DND-41 (cell line): ENCODE results near the gene IPO7.

Source experiments
- ATAC-seq: fragments of 200-7000 bp; cut with Tn5 transposase; 3 replicates; pipeline ENCODE4 v1.9.1; 2021; ENCODE audit warnings: low read depth; ENCODE audit not compliant: insufficient read depth
- DNase-seq: peaks from one replicate; pipeline ENCODE4 v3.0.0-alpha.2; 2020
- H2AFZ ChIP-seq: 2 replicates; pipeline ENCODE4 v1.6.0; 2012; ENCODE audit warnings: low read depth, low read length
- H3K27ac ChIP-seq: 2 replicates; pipeline ENCODE4 v1.5.1; 2012; ENCODE audit warnings: low read length, inconsistent platforms
- H3K27me3 ChIP-seq: fragments of 200-600 bp; sonication (generic); 2 replicates; pipeline ENCODE4 v1.6.0; 2012; ENCODE audit warnings: low read length, mild to moderate bottlenecking, inconsistent platforms; ENCODE audit not compliant: insufficient read depth, poor library complexity
- H3K36me3 ChIP-seq: 2 replicates; pipeline ENCODE4 v1.5.1; 2012; ENCODE audit warnings: low read length, inconsistent platforms; ENCODE audit not compliant: insufficient read depth
- H3K4me1 ChIP-seq: 2 replicates; pipeline ENCODE4 v1.5.1; 2012; ENCODE audit warnings: mild to moderate bottlenecking, low read length; ENCODE audit not compliant: insufficient read depth
- H3K4me2 ChIP-seq: 2 replicates; pipeline ENCODE4 v1.6.0; 2012; ENCODE audit warnings: mild to moderate bottlenecking, moderate library complexity, low read length, inconsistent platforms; ENCODE audit not compliant: insufficient read depth
- H3K4me3 ChIP-seq, 2 experiments: fragments of 200-600 bp in 1 of 2; shearing (Covaris generic) in 1 of 2; 2 replicates each; pipeline ENCODE4 v1.5.1; 2012 to 2016; ENCODE audit warnings: inconsistent platforms in 2 of 2, low read length in 2 of 2, mild to moderate bottlenecking in 2 of 2, low read depth in 1 of 2, moderate library complexity in 1 of 2
- H3K79me2 ChIP-seq: 2 replicates; pipeline ENCODE4 v1.6.0; 2012; ENCODE audit warnings: low read length, inconsistent platforms; ENCODE audit not compliant: insufficient read depth
- H3K9ac ChIP-seq: 2 replicates; pipeline ENCODE4 v1.6.0; 2012; ENCODE audit warnings: low read depth, mild to moderate bottlenecking, inconsistent platforms, low read length, moderate library complexity
- H3K9me3 ChIP-seq: 2 replicates; pipeline ENCODE4 v1.5.1; 2012; ENCODE audit warnings: low read length, moderate library complexity, mild to moderate bottlenecking, inconsistent platforms; ENCODE audit not compliant: insufficient read depth, severe bottlenecking
- H4K20me1 ChIP-seq: 2 replicates; pipeline ENCODE4 v1.6.0; 2012; ENCODE audit warnings: low read length; ENCODE audit not compliant: insufficient read depth
- EZH2 ChIP-seq: IDR thresholded peaks from 3 replicates; pipeline ENCODE4 v1.6.1; 2012; ENCODE audit warnings: borderline replicate concordance, low read depth, mild to moderate bottlenecking, moderate library complexity, low read length, inconsistent platforms; ENCODE audit not compliant: severe bottlenecking
- TF ChIP-seq, protein P1 (sequence below): IDR thresholded peaks from 2 replicates; pipeline ENCODE4 v1.5.1; 2012; ENCODE audit warnings: borderline replicate concordance, low read length, moderate library complexity, mild to moderate bottlenecking; ENCODE audit not compliant: poor library complexity, severe bottlenecking; ENCODE audit errors: extremely low read depth

Gene IPO7

GRCh38 chr11:9470765-9471164 lies 86.3 kb downstream of the IPO7 start:
- Histone ChIP-seq H2AFZ (no peak overlapping the region), H3K9me3 (no peaks in the 10 kb centered on the region), H3K79me2 (peaks cover 39% of the 10 kb centered on the region), H3K9ac (no peak overlapping the region), H3K27ac (no peak overlapping the region), H3K27me3 (no peaks in the 10 kb centered on the region), H3K36me3 (peaks cover 26% of the 10 kb centered on the region), H4K20me1 (no peaks in the 10 kb centered on the region), H3K4me2 (no peak overlapping the region), H3K4me1 (no peaks in the 10 kb centered on the region), H3K4me3 (no peak overlapping the region)
- DNase-seq, result no peak
- no peak for TF ChIP-seq EZH2
- ATAC-seq, result no peak

- ATAC-seq, result no peak
- DNase-seq, result no peak
- Histone ChIP-seq H3K36me3 (peaks cover 32% of the 10 kb centered on the region), H4K20me1 (no peaks in the 10 kb centered on the region), H3K79me2 (peaks cover 18% of the 10 kb centered on the region), H3K4me1 (no peaks in the 10 kb centered on the region), H2AFZ (no peak overlapping the region), H3K9me3 (no peaks in the 10 kb centered on the region), H3K4me2 (no peak overlapping the region), H3K27me3 (no peaks in the 10 kb centered on the region), H3K27ac (no peak overlapping the region), H3K9ac (no peak overlapping the region), H3K4me3 (no peak overlapping the region)
- TF ChIP-seq EZH2, result no peak
- TF ChIP-seq, protein P1, sequence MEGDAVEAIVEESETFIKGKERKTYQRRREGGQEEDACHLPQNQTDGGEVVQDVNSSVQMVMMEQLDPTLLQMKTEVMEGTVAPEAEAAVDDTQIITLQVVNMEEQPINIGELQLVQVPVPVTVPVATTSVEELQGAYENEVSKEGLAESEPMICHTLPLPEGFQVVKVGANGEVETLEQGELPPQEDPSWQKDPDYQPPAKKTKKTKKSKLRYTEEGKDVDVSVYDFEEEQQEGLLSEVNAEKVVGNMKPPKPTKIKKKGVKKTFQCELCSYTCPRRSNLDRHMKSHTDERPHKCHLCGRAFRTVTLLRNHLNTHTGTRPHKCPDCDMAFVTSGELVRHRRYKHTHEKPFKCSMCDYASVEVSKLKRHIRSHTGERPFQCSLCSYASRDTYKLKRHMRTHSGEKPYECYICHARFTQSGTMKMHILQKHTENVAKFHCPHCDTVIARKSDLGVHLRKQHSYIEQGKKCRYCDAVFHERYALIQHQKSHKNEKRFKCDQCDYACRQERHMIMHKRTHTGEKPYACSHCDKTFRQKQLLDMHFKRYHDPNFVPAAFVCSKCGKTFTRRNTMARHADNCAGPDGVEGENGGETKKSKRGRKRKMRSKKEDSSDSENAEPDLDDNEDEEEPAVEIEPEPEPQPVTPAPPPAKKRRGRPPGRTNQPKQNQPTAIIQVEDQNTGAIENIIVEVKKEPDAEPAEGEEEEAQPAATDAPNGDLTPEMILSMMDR, result no peak
These were observed 89.0 kb downstream of the IPO7 start for GRCh38 chr11:9473408-9473807.

DNA sequence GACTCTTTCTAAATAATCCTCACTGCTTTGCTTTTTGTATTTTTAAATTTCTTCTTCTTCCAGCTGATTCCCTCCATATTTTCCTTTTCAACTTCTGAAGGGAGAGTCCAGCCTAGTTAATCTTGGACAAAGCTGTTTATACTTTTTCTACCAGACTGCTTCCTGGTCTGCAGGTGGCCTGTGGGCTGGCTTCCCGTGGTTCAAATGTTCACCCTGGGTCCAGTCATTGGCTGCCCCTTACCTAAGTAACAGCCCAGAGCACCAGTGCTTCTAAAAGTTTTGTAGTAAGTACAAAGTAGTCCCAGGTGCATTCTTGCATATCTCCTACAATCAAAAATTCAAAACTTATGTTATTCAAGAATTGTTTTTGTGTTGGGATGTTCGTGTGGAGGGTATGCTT lies 95.4 kb downstream of the IPO7 start:
- no peak overlapping the region for H3K4me2 ChIP-seq
- no peaks in the 10 kb centered on the region for H3K79me2 ChIP-seq
- H3K27ac ChIP-seq, result no peak overlapping the region
- H3K4me3 ChIP-seq, result no peak overlapping the region
- H2AFZ ChIP-seq, result no peak overlapping the region
- H3K36me3 ChIP-seq, result peaks cover 44% of the 10 kb centered on the region
- no peak for DNase-seq
- no peaks in the 10 kb centered on the region for H3K9me3 ChIP-seq
- TF ChIP-seq, protein P1, result no peak
- no peak for TF ChIP-seq EZH2
- no peaks in the 10 kb centered on the region for H4K20me1 ChIP-seq
- H3K9ac ChIP-seq, result no peak overlapping the region
- no peaks in the 10 kb centered on the region for H3K4me1 ChIP-seq
- no peaks in the 10 kb centered on the region for H3K27me3 ChIP-seq
- no peak for ATAC-seq

GRCh38 chr11:9489080-9489765 lies 104.8 kb downstream of the IPO7 start:
- no peak for DNase-seq
- H2AFZ ChIP-seq, result no peak overlapping the region
- no peak overlapping the region for H3K4me2 ChIP-seq
- no peaks in the 10 kb centered on the region for H3K4me1 ChIP-seq
- no peaks in the 10 kb centered on the region for H3K27me3 ChIP-seq
- no peak for ATAC-seq
- no peaks in the 10 kb centered on the region for H3K9me3 ChIP-seq
- no peaks in the 10 kb centered on the region for H3K79me2 ChIP-seq
- no peak overlapping the region for H3K27ac ChIP-seq
- H3K36me3 ChIP-seq, result peaks cover 33% of the 10 kb centered on the region; the same call in 1 of the 2 replicates
- H3K4me3 ChIP-seq, result no peak overlapping the region
- TF ChIP-seq EZH2, result no peak
- TF ChIP-seq, protein P1, result no peak
- H4K20me1 ChIP-seq, result no peaks in the 10 kb centered on the region
- no peak overlapping the region for H3K9ac ChIP-seq
